Hindlimb muscle (tissue), 1 donor: ENCODE results near the gene CLDN20. TPM values are rescaled to one million over a fixed set of nuclear protein-coding genes. Genes with fewer than 3 reads are reported as not detected.
"Not testable (repeated sequence)": the region's sequence is repeated elsewhere in the genome, so short reads cannot be mapped to it uniquely, and the experiment has no call there.

Experiments
- DNase-seq: peaks from one replicate; pipeline ENCODE4 v3.0.0-alpha.2; 2013
- polyA plus RNA-seq: library from polyadenylated mRNA; unstranded; fragments of 120-200 nt; gene quantifications from one replicate; pipeline ENCODE4 v1.2.1, GENCODE V29; 2013; ENCODE audit not compliant: insufficient read length

CLDN20 gene
- polyA plus RNA-seq, 1 donor = 0.54 TPM

- DNase-seq = no peak
Observed at GRCh38 chr6:155270561-155271091, 6.8 kb downstream of the CLDN20 start.

- no peak for DNase-seq
Observed at GRCh38 chr6:155271145-155271544, 7.3 kb downstream of the CLDN20 start.

GRCh38 chr6:155272353-155273232, 8.8 kb downstream of the CLDN20 start:
- DNase-seq = peak; percentile 29

- DNase-seq = no peak
Observed at GRCh38 chr6:155273431-155273830, 9.6 kb downstream of the CLDN20 start.

GRCh38 chr6:155274106-155274505, 10.3 kb downstream of the CLDN20 start:
- no peak for DNase-seq

- no peak for DNase-seq
Observed at GRCh38 chr6:155274533-155274932, 10.7 kb downstream of the CLDN20 start.

GRCh38 chr6:155275808-155276480, 12.1 kb downstream of the CLDN20 start:
- DNase-seq = no peak

- DNase-seq = no peak
Observed at GRCh38 chr6:155276638-155277037, 12.8 kb downstream of the CLDN20 start.

- no peak for DNase-seq
Observed at GRCh38 chr6:155278319-155279049, 14.7 kb downstream of the CLDN20 start.

- no peak for DNase-seq
Observed at GRCh38 chr6:155284775-155285174, 21.0 kb downstream of the CLDN20 start.

GRCh38 chr6:155287762-155288161, 23.9 kb downstream of the CLDN20 start:
- no peak for DNase-seq

GRCh38 chr6:155290491-155290890, 26.7 kb downstream of the CLDN20 start:
- DNase-seq = no peak

GRCh38 chr6:155291291-155291690, 27.5 kb downstream of the CLDN20 start:
- DNase-seq = no peak

GRCh38 chr6:155292711-155293110, 28.9 kb downstream of the CLDN20 start:
- no peak for DNase-seq

GRCh38 chr6:155297669-155298068, 33.9 kb downstream of the CLDN20 start:
- no peak for DNase-seq

- DNase-seq = no peak
Observed at GRCh38 chr6:155301867-155302266, 38.1 kb downstream of the CLDN20 start.

- no peak for DNase-seq
Observed at GRCh38 chr6:155303361-155303870, 39.6 kb downstream of the CLDN20 start.

GRCh38 chr6:155306958-155307357, 43.1 kb downstream of the CLDN20 start:
- no peak for DNase-seq

GRCh38 chr6:155309150-155309549, 45.3 kb downstream of the CLDN20 start:
- DNase-seq = no peak

- no peak for DNase-seq
Observed at GRCh38 chr6:155310596-155310995, 46.8 kb downstream of the CLDN20 start.

- no peak for DNase-seq
Observed at GRCh38 chr6:155311086-155311485, 47.3 kb downstream of the CLDN20 start.

- DNase-seq = no peak
Observed at GRCh38 chr6:155311583-155311982, 47.8 kb downstream of the CLDN20 start.

- DNase-seq = not testable (repeated sequence)
Observed at GRCh38 chr6:155312950-155313349, 49.1 kb downstream of the CLDN20 start.
